Measurements from ENCODE around the gene NKG7. TPM values are rescaled to one million over a fixed set of nuclear protein-coding genes. Genes with fewer than 3 reads are reported as not detected.

Gene NKG7
- total RNA-seq, 1 experiment from 2014 or later, result not detected

DNA sequence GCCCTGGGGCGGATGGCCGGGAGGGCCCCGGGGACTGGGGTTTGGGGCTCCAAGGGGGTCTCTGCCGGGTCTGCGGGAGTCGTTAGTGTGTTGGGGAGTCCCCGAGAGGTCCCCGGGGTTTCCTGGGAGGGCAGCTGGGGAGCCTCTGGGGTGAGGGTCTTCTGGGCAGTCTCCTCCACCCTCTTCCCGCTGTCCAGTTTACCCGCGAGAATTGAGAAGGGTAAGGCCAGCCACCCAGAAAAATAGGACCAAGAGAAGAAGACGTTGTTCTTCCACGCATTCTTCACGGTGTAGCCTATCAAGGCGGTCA is 5.2 kb downstream of the NKG7 start:
- H2AFZ ChIP-seq, result peak overlapping the region; percentile 99
- H4K20me1 ChIP-seq (ENCODE audit: insufficient read depth), result peaks cover 4% of the 10 kb centered on the region; the same call in 1 of the 2 replicates
- BruUV-seq (replicated peaks), result TSS peak; percentile 15
- CTCF ChIA-PET, result no interaction called here
- DNase-seq, result no peak
- POLR2A ChIA-PET (ENCODE audit: unreplicated experiment), result interaction anchor here (0.6 to 1.1 kb wide), 6 partner anchors 27 to 322 kb away, joined by 3 to 9 read pairs (median 6); partner anchors contain the start of gene SIGLEC10
- peak overlapping the region; percentile 74 for H3K27ac ChIP-seq
- H3K4me1 ChIP-seq (replicated peaks; ENCODE audit: insufficient read depth), result peaks cover 36% of the 10 kb centered on the region
- peaks cover 30% of the 10 kb centered on the region for H3K79me2 ChIP-seq (ENCODE audit: low read depth)
- intact Hi-C loops (cut with micrococcal nuclease; ENCODE audit: unreplicated experiment), result loop anchor here (1.0 to 10.0 kb wide), 3 partner anchors 28 to 335 kb away; no protein-coding TSS in a partner anchor
- no peaks in the 10 kb centered on the region for H3K9me2 ChIP-seq (ENCODE audit: insufficient read depth)
- H3K36me3 ChIP-seq (ENCODE audit: low read depth), result no peaks in the 10 kb centered on the region
- H3K4me3 ChIP-seq, result peak overlapping the region; percentile 92
- peaks cover 20% of the 10 kb centered on the region for H3K27me3 ChIP-seq (ENCODE audit: insufficient read depth, low read depth)
- peak overlapping the region; percentile 100 for H3K4me2 ChIP-seq
- H3F3A ChIP-seq (ENCODE audit: insufficient read depth, low read depth), result peaks cover 28% of the 10 kb centered on the region
- TF ChIP-seq CTCF (conservative IDR thresholded peaks at IDR 0.05), result no peak
- no peak for TF ChIP-seq EZH2 (IDR thresholded peaks at IDR 0.05; ENCODE audit: low read depth)
- H3K9me3 ChIP-seq (ENCODE audit: insufficient read depth, low read depth), result no peaks in the 10 kb centered on the region

DNA sequence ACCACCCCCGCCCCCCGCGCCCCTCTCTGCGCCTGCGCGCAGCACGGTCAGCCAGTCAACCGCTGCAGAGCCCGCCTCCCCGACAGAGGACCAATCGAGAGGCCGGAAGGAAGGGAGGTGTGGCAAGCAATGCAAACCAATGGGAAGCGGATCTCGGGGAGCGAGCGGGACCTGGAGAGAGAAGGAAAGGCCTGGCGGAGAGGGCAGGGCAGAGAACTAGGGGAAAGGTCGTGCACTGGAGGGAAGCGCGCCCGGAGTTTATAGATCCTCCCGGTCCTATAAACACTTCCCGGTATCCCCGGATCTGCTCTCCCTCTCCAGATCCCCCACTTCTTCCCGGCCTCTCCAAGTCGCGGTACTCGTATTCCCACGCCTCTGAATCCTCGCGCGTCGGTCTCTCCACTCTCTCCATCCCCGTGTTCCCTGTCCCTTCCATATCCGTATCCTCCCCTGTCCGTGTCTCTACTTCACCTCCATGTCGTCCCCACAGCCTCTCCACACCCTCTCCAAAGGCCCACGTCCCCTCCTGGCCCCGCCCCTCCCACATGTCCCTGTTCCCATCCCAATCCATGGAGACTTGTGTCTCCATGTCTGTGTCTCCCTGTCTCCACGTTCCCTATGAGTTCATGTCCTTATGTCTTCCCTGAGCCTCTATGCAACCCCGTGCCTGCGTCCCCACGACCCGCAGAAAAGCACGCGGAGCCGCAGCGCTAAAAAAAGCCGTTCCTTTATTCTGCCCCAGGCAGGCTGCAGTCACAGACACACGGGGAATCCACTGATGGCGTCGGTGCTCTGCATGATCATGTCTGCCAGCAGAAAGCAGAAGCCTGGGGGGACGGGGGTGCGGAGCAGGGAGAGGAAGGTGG is 5.8 kb downstream of the NKG7 start:
- Histone ChIP-seq H2AFZ (peak overlapping the region; percentile 99), H3K27ac (peak overlapping the region; percentile 74), H3K9me3 (ENCODE audit: insufficient read depth, low read depth) (no peaks in the 10 kb centered on the region), H3K4me1 (replicated peaks; ENCODE audit: insufficient read depth) (peaks cover 36% of the 10 kb centered on the region), H3K27me3 (ENCODE audit: insufficient read depth, low read depth) (peaks cover 14% of the 10 kb centered on the region; the same call in 1 of the 2 replicates), H3K4me2 (peak overlapping the region; percentile 100), H3K36me3 (ENCODE audit: low read depth) (no peaks in the 10 kb centered on the region), H3K9me2 (ENCODE audit: insufficient read depth) (no peaks in the 10 kb centered on the region), H3F3A (ENCODE audit: insufficient read depth, low read depth) (peaks cover 31% of the 10 kb centered on the region), H4K20me1 (ENCODE audit: insufficient read depth) (peaks cover 7% of the 10 kb centered on the region; the same call in 1 of the 2 replicates), H3K79me2 (ENCODE audit: low read depth) (peaks cover 35% of the 10 kb centered on the region), H3K4me3 (peak overlapping the region; percentile 92)
- TF ChIP-seq CTCF (conservative IDR thresholded peaks at IDR 0.05), result no peak
- no peak for TF ChIP-seq EZH2 (IDR thresholded peaks at IDR 0.05; ENCODE audit: low read depth)
- ChIA-PET CTCF (no interaction called here), POLR2A (ENCODE audit: unreplicated experiment) (interaction anchor here (1.1 kb wide), 1 partner anchor 27 kb away, joined by 6 read pairs; no protein-coding TSS in a partner anchor)
- BruUV-seq (replicated peaks), result TSS peak; percentile 20
- intact Hi-C loops (cut with micrococcal nuclease; ENCODE audit: unreplicated experiment), result loop anchor here (1.0 to 10.0 kb wide), 4 partner anchors 27 to 336 kb away; no protein-coding TSS in a partner anchor
- peak; percentile 97 for DNase-seq

DNA sequence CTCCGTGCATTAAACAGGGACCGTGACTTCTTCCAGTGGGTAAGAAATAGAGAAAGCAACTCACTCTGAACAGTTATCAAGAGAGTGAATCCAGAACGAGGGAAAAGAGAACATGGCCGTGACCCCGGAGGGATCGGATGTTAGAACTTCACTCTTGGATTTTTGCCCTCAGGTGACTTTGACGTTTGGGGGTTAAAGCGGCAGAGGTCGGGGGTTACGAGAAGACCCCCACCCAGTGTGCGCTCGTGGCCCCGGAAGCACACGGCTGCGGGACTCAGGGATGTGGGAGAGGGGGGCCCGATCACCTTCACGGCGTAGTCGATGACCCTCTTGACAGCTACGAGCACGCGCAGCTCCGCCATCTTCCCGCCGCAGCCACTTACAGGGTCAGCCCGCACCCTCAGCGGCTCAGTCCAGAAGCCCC is 6.5 kb downstream of the NKG7 start, which contains the start of gene ETFB:
TSS of gene ETFB (minus strand) at position 424 of the 424 bp plus-strand sequence. CDS start at position 362, 62 bp downstream.
- H3K79me2 ChIP-seq (ENCODE audit: low read depth), result peaks cover 38% of the 10 kb centered on the region
- peaks cover 31% of the 10 kb centered on the region for H3F3A ChIP-seq (ENCODE audit: insufficient read depth, low read depth)
- TSS peak; percentile 65 for BruUV-seq (replicated peaks)
- H4K20me1 ChIP-seq (ENCODE audit: insufficient read depth), result peaks cover 7% of the 10 kb centered on the region; the same call in 1 of the 2 replicates
- no peak for TF ChIP-seq CTCF (conservative IDR thresholded peaks at IDR 0.05)
- TF ChIP-seq EZH2 (IDR thresholded peaks at IDR 0.05; ENCODE audit: low read depth), result no peak
- intact Hi-C loops (cut with micrococcal nuclease; ENCODE audit: unreplicated experiment), result loop anchor here (1.0 to 10.0 kb wide), 3 partner anchors 28 to 336 kb away; no protein-coding TSS in a partner anchor
- no peaks in the 10 kb centered on the region for H3K9me3 ChIP-seq (ENCODE audit: insufficient read depth, low read depth)
- DNase-seq, result no peak
- H3K9me2 ChIP-seq (ENCODE audit: insufficient read depth), result no peaks in the 10 kb centered on the region
- H3K27ac ChIP-seq, result peak within 1 kb of the TSS; percentile 74
- H3K4me3 ChIP-seq, result peak within 1 kb of the TSS; percentile 92
- peaks cover 36% of the 10 kb centered on the region for H3K4me1 ChIP-seq (replicated peaks; ENCODE audit: insufficient read depth)
- CTCF ChIA-PET, result no interaction called here
- H2AFZ ChIP-seq, result peak within 1 kb of the TSS; percentile 99
- peak within 1 kb of the TSS; percentile 100 for H3K4me2 ChIP-seq
- POLR2A ChIA-PET (ENCODE audit: unreplicated experiment), result interaction anchor here (1.2 kb wide), 1 partner anchor 26 kb away, joined by 8 read pairs; no protein-coding TSS in a partner anchor
- no peaks in the 10 kb centered on the region for H3K36me3 ChIP-seq (ENCODE audit: low read depth)
- peaks cover 7% of the 10 kb centered on the region; the same call in 1 of the 2 replicates for H3K27me3 ChIP-seq (ENCODE audit: insufficient read depth, low read depth)
